SU-DHL-6 (cell line): ENCODE results near the gene INPPL1.
"Not testable (repeated sequence)": the region's sequence is repeated elsewhere in the genome, so short reads cannot be mapped to it uniquely, and the experiment has no call there.

Experiments
- H2AFZ ChIP-seq: fragments of 200-600 bp; sonication (generic); 2 replicates; pipeline ENCODE4 v1.6.1; 2014; ENCODE audit warnings: low read depth, mild to moderate bottlenecking, moderate library complexity, mixed read lengths, antibody characterized with exemption, low read length; ENCODE audit not compliant: severe bottlenecking
- H3F3A ChIP-seq: fragments of 200-600 bp; shearing (Covaris generic); 2 replicates; pipeline ENCODE4 v1.6.0; 2016; ENCODE audit warnings: antibody characterized with exemption, mild to moderate bottlenecking; ENCODE audit not compliant: insufficient read depth
- H3K27ac ChIP-seq: fragments of 200-600 bp; sonication (generic); 2 replicates; pipeline ENCODE4 v1.5.1; 2016; ENCODE audit warnings: low read depth, mild to moderate bottlenecking, low read length, moderate library complexity, mixed read lengths
- H3K27me3 ChIP-seq: fragments of 200-600 bp; sonication (generic), shearing (Covaris generic); 2 replicates; pipeline ENCODE4 v1.6.0; 2014; ENCODE audit warnings: mild to moderate bottlenecking, low read length
- H3K36me3 ChIP-seq: fragments of 200-600 bp; sonication (generic); 2 replicates; pipeline ENCODE4 v1.6.1; 2014; ENCODE audit warnings: mild to moderate bottlenecking, low read length, mixed read lengths
- H3K4me2 ChIP-seq: fragments of 300-600, 200-600 bp; shearing (Covaris generic), sonication (generic); 2 replicates; pipeline ENCODE4 v1.6.0; 2014; ENCODE audit warnings: low read length, low read depth, mild to moderate bottlenecking; ENCODE audit not compliant: poor library complexity, severe bottlenecking
- H3K4me3 ChIP-seq: fragments of 200-600 bp; sonication (generic); 2 replicates; pipeline ENCODE4 v1.5.1; 2014; ENCODE audit warnings: antibody characterized with exemption, low read length, mild to moderate bottlenecking, mixed read lengths; ENCODE audit not compliant: insufficient read depth, poor library complexity, severe bottlenecking
- H3K79me2 ChIP-seq: fragments of 200-600 bp; sonication (generic); 2 replicates; pipeline ENCODE4 v1.6.1; 2014; ENCODE audit warnings: mild to moderate bottlenecking, low read length, moderate library complexity; ENCODE audit not compliant: insufficient read depth
- H3K9ac ChIP-seq: fragments of 200-600 bp; sonication (generic); 2 replicates; pipeline ENCODE4 v1.7.0; 2014; ENCODE audit warnings: mild to moderate bottlenecking, low read length
- H3K9me2 ChIP-seq: fragments of 200-600 bp; sonication (generic); replicated peaks from 2 replicates; pipeline ENCODE4 v1.6.1; 2014; ENCODE audit warnings: low read length; ENCODE audit not compliant: insufficient read depth
- H3K9me3 ChIP-seq: fragments of 200-600 bp; sonication (generic); 2 replicates; pipeline ENCODE4 v1.6.1; 2014; ENCODE audit warnings: low read length, mixed read lengths; ENCODE audit not compliant: insufficient read depth
- H4K20me1 ChIP-seq: fragments of 200-600 bp; sonication (generic); 2 replicates; pipeline ENCODE4 v1.6.1; 2014; ENCODE audit warnings: low read depth, mild to moderate bottlenecking, antibody characterized with exemption, low read length, moderate library complexity, mixed read lengths
- EZH2phosphoT487 ChIP-seq: fragments of 200-600 bp; sonication (generic), shearing (Covaris generic); conservative IDR thresholded peaks from 2 replicates; pipeline ENCODE4 v1.6.1; 2018; ENCODE audit warnings: mild to moderate bottlenecking, antibody characterized with exemption, low read length, moderate library complexity, mixed read lengths
- TF ChIP-seq, protein P1 (sequence below): fragments of 200-600 bp; sonication (generic); IDR thresholded peaks from one replicate; pipeline ENCODE4 v1.5.1; 2017; ENCODE audit warnings: antibody characterized with exemption, mild to moderate bottlenecking, low read length, moderate library complexity; ENCODE audit not compliant: insufficient read depth, poor library complexity, severe bottlenecking

Gene INPPL1

DNA sequence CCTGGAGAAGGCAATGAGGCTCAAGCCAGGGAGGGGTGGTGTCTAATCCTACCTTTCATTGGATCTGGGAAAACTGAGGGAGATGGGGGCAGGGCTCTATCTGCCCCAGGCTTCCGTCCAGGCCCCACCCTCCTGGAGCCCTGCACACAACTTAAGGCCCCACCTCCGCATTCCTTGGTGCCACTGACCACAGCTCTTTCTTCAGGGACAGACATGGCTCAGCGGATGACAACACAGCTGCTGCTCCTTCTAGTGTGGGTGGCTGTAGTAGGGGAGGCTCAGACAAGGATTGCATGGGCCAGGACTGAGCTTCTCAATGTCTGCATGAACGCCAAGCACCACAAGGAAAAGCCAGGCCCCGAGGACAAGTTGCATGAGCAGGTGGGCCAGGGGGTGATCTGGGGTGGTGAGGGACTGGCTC, 32.6 kb upstream of the INPPL1 start, which contains the start of gene FOLR1:
Gene FOLR1, plus strand, starts transcription at position 180 of the 421 bp plus-strand sequence. Its CDS starts 34 bp downstream, at position 214.
- H3K9me2 ChIP-seq, result no peaks in the 10 kb centered on the region
- no peak within 1 kb of the TSS for H3K9ac ChIP-seq

DNA sequence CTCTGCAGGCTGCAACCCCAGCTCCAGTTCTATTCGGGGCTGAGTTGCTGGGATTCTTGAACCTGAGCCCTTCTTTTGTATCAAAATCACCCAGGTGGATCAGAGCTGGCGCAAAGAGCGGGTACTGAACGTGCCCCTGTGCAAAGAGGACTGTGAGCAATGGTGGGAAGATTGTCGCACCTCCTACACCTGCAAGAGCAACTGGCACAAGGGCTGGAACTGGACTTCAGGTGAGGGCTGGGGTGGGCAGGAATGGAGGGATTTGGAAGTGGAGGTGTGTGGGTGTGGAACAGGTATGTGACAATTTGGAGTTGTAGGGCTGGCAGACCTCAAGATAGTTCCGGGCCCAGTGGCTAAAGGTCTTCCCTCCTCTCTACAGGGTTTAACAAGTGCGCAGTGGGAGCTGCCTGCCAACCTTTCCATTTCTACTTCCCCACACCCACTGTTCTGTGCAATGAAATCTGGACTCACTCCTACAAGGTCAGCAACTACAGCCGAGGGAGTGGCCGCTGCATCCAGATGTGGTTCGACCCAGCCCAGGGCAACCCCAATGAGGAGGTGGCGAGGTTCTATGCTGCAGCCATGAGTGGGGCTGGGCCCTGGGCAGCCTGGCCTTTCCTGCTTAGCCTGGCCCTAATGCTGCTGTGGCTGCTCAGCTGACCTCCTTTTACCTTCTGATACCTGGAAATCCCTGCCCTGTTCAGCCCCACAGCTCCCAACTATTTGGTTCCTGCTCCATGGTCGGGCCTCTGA, 28.9 kb upstream of the INPPL1 start:
- Histone ChIP-seq H3K27ac (no peak overlapping the region), H4K20me1 (no peaks in the 10 kb centered on the region), H3F3A (no peaks in the 10 kb centered on the region), H3K79me2 (no peaks in the 10 kb centered on the region), H3K9ac (no peak overlapping the region), H3K9me2 (no peaks in the 10 kb centered on the region), H2AFZ (no peak overlapping the region), H3K27me3 (no peaks in the 10 kb centered on the region), H3K4me2 (no peak overlapping the region), H3K9me3 (no peaks in the 10 kb centered on the region), H3K4me3 (no peak overlapping the region), H3K36me3 (no peaks in the 10 kb centered on the region)
- TF ChIP-seq, protein P1, sequence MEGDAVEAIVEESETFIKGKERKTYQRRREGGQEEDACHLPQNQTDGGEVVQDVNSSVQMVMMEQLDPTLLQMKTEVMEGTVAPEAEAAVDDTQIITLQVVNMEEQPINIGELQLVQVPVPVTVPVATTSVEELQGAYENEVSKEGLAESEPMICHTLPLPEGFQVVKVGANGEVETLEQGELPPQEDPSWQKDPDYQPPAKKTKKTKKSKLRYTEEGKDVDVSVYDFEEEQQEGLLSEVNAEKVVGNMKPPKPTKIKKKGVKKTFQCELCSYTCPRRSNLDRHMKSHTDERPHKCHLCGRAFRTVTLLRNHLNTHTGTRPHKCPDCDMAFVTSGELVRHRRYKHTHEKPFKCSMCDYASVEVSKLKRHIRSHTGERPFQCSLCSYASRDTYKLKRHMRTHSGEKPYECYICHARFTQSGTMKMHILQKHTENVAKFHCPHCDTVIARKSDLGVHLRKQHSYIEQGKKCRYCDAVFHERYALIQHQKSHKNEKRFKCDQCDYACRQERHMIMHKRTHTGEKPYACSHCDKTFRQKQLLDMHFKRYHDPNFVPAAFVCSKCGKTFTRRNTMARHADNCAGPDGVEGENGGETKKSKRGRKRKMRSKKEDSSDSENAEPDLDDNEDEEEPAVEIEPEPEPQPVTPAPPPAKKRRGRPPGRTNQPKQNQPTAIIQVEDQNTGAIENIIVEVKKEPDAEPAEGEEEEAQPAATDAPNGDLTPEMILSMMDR, result no peak
- TF ChIP-seq EZH2phosphoT487, result no peak

More for the DNA sequence above, 32.6 kb upstream of the INPPL1 start, which contains the start of gene FOLR1:
- H3K27me3 ChIP-seq, result no peaks in the 10 kb centered on the region
- no peaks in the 10 kb centered on the region for H3K79me2 ChIP-seq
- no peaks in the 10 kb centered on the region for H3F3A ChIP-seq
- no peak within 1 kb of the TSS for H3K4me3 ChIP-seq
- no peak within 1 kb of the TSS for H2AFZ ChIP-seq
- H4K20me1 ChIP-seq, result no peaks in the 10 kb centered on the region
- no peaks in the 10 kb centered on the region for H3K9me3 ChIP-seq
- no peak within 1 kb of the TSS for H3K27ac ChIP-seq
- no peak within 1 kb of the TSS for H3K4me2 ChIP-seq
- H3K36me3 ChIP-seq, result no peaks in the 10 kb centered on the region
- TF ChIP-seq EZH2phosphoT487, result no peak
- TF ChIP-seq, protein P1, result no peak

DNA sequence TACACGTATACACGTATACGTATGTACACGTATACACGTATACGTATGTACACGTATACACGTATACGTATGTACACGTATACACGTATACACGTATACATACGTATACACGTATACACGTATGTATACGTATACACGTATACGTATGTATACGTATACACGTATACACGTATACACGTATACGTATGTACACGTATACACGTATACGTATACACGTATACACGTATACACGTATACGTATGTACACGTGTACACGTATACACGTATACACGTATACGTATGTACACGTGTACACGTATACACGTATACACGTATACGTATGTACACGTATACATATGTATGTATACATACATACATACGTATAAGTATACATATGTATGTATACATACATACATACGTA, 23.1 kb upstream of the INPPL1 start:
- H3K79me2 ChIP-seq, H4K20me1 ChIP-seq, H3K4me3 ChIP-seq, H3K9me3 ChIP-seq, H3F3A ChIP-seq, H3K4me2 ChIP-seq, H3K36me3 ChIP-seq, H3K9ac ChIP-seq, H2AFZ ChIP-seq, H3K27me3 ChIP-seq, H3K27ac ChIP-seq, H3K9me2 ChIP-seq: not testable (repeated sequence)

DNA sequence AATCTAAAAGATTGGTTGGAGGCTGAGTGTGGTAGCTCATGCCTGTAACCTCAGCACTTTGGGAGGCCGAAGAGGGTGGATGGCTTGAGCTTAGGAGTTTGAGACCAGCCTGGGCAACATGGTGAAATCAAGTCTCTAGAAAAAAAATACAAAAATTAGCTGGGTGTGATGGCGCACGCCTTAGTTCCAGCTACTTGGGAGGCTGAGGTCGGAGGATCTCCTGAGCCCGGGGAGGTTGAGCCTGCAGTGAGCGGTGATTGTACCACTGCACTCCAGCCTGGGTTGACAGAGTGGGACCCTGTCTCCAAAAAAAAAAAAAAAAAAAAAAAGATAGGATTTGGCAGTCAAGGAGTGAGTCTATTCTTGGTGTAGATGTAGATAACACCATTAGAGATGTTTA, 22.0 kb upstream of the INPPL1 start:
- Histone ChIP-seq H2AFZ (no peak overlapping the region), H3K27ac (no peak overlapping the region), H3K4me3 (no peak overlapping the region), H3K36me3 (no peaks in the 10 kb centered on the region), H3K9me3 (no peaks in the 10 kb centered on the region), H3K9me2 (no peaks in the 10 kb centered on the region), H3K4me2 (no peak overlapping the region), H3K79me2 (no peaks in the 10 kb centered on the region), H3K9ac (no peak overlapping the region), H3F3A (no peaks in the 10 kb centered on the region), H4K20me1 (no peaks in the 10 kb centered on the region), H3K27me3 (no peaks in the 10 kb centered on the region)
- no peak for TF ChIP-seq EZH2phosphoT487
- TF ChIP-seq, protein P1, result no peak
